OCI-LY1 (cell line): ENCODE results near the gene PPP2R2D.

Experiments used
- CTCF ChIP-seq: fragments of 200-600 bp; sonication (generic), shearing (Covaris generic); IDR thresholded peaks from 2 replicates; pipeline ENCODE4 v1.5.1; 2017; ENCODE audit warnings: mild to moderate bottlenecking, antibody characterized with exemption, low read length, moderate library complexity, mixed read lengths
- EZH2 ChIP-seq: fragments of 200-600 bp; sonication (generic), shearing (Covaris generic); IDR thresholded peaks from 2 replicates; pipeline ENCODE4 v1.8.0; 2017; ENCODE audit warnings: borderline replicate concordance, mixed run types, mild to moderate bottlenecking, antibody characterized with exemption, low read length, moderate library complexity, mixed read lengths

GRCh38 chr10:131866673-131867072 lies 34.1 kb upstream of the PPP2R2D start:
- TF ChIP-seq CTCF: no peak
- no peak for TF ChIP-seq EZH2
